DLD1 (cell line): ENCODE measurements around the gene VEGFD.

ENCODE experiments used
- in situ Hi-C: cut with HindIII; loops from 2 replicates; pipeline ENCODE4 v1.10.0; 2017; ENCODE audit warnings: low sequenced_read_pairs

VEGFD gene

GRCh38 chrX:15384304-15384703 is at the start of gene VEGFD:
VEGFD (minus strand) TSS chrX:15384413; CDS start chrX:15383946, 467 bp downstream.
- in situ Hi-C loops = no loop called here

- in situ Hi-C loops = no loop called here
Measured at GRCh38 chrX:15430584-15430983, 46.4 kb upstream of the VEGFD start.

- in situ Hi-C loops = no loop called here
Measured at GRCh38 chrX:15430076-15430475, 45.9 kb upstream of the VEGFD start.

GRCh38 chrX:15425024-15425423 is 40.8 kb upstream of the VEGFD start:
- in situ Hi-C loops = no loop called here

- in situ Hi-C loops = no loop called here
Measured at GRCh38 chrX:15418707-15419181, 34.5 kb upstream of the VEGFD start.

- in situ Hi-C loops = no loop called here
Measured at GRCh38 chrX:15418041-15418706, 34.0 kb upstream of the VEGFD start.

GRCh38 chrX:15416133-15416993 is 32.1 kb upstream of the VEGFD start:
- in situ Hi-C loops = no loop called here

- in situ Hi-C loops = no loop called here
Measured at GRCh38 chrX:15413101-15413500, 28.9 kb upstream of the VEGFD start.

GRCh38 chrX:15410947-15411346 is 26.7 kb upstream of the VEGFD start:
- in situ Hi-C loops = no loop called here

- in situ Hi-C loops = no loop called here
Measured at GRCh38 chrX:15410430-15410829, 26.2 kb upstream of the VEGFD start.

GRCh38 chrX:15405846-15406245 is 21.6 kb upstream of the VEGFD start:
- in situ Hi-C loops = no loop called here

GRCh38 chrX:15404401-15405096 is 20.3 kb upstream of the VEGFD start:
- in situ Hi-C loops = no loop called here

GRCh38 chrX:15401378-15401777 is 17.2 kb upstream of the VEGFD start:
- in situ Hi-C loops = no loop called here

- in situ Hi-C loops = no loop called here
Measured at GRCh38 chrX:15399962-15400391, 15.8 kb upstream of the VEGFD start.

GRCh38 chrX:15398874-15399273 is 14.7 kb upstream of the VEGFD start:
- in situ Hi-C loops = no loop called here

- in situ Hi-C loops = no loop called here
Measured at GRCh38 chrX:15395789-15396188, 11.6 kb upstream of the VEGFD start.

- in situ Hi-C loops = no loop called here
Measured at GRCh38 chrX:15391850-15392249, 7.6 kb upstream of the VEGFD start.

- in situ Hi-C loops = no loop called here
Measured at GRCh38 chrX:15382813-15383212, 1.4 kb downstream of the VEGFD start.

- in situ Hi-C loops = no loop called here
Measured at GRCh38 chrX:15376956-15377355, 7.3 kb downstream of the VEGFD start.

GRCh38 chrX:15373976-15374375 is 10.2 kb downstream of the VEGFD start:
- in situ Hi-C loops = no loop called here
